Stimulated activated CD8-positive, alpha-beta memory T cell treated with anti-CD3 and anti-CD28 coated beads, Interleukin-15, amount 100 ng/mL, for 4 hours (primary cell): ENCODE results near the gene CBR3.

Experiments used
- DNase-seq, 2 donors: peaks; one replicate each; pipeline ENCODE4 v3.0.0-alpha.2; 2020; ENCODE audit warnings: low read depth in 2 of 2

Gene CBR3

DNA sequence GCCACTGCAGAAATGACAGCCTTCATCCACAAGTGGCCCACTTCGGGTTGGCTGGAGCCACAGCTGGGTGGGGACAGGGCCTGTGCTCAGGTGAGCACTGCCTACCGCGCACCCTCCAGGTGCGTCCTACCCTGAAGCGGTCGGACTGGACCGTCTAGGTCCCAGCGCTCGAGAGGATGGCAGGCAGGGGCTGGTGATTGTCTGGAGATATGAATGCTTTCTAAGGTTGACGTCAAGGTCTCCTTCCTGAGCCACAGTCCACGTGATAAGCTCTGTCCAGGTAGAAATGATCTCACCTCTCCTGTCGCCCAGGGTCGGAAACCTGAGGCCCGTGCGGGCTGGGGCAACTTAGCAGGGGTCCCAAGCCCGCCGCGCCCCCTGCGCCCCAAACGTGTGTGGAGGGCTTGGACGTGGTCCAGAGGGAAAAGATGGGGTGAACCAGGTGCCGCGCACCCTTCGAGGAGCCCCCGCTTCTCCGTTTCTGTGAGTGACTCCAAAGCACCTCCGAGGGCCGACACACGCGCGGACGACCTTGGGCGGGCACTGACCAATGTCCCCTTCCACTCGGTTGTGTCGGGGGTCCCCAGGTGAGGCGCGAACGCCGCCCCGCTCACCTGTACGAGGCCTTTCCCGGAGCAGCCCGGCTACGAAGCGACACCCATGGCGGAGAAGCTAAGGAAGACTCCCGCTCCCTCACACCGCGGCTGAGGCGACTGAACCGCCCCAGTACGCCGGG, 20.9 kb downstream of the CBR3 start:
- no peak for DNase-seq

DNA sequence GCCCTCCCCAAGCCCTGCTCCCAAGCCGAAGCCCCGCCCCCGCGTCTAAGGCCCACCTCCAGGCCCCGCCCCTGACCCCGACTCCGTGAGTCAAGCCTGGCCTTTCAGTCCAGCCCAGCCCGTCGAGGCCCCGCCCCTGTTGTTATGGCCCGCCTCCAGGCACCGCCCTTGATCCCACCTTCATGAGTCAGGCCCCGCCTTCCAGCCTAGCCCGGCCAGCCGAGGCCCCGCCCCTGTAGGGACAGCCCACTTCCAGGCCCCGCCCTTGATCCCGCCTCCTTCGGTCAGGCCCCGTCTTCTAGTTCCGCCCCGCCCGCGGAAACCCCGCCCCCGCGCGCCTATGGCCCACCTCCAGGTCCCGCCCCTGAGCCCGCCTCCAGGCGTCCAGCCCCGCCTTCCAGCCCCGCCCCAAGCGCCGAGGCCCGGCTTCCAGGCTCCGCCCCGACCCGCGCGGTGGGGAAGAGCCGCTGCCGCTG, 21.5 kb downstream of the CBR3 start:
- peak; percentile 99 to 100 for DNase-seq

DNA sequence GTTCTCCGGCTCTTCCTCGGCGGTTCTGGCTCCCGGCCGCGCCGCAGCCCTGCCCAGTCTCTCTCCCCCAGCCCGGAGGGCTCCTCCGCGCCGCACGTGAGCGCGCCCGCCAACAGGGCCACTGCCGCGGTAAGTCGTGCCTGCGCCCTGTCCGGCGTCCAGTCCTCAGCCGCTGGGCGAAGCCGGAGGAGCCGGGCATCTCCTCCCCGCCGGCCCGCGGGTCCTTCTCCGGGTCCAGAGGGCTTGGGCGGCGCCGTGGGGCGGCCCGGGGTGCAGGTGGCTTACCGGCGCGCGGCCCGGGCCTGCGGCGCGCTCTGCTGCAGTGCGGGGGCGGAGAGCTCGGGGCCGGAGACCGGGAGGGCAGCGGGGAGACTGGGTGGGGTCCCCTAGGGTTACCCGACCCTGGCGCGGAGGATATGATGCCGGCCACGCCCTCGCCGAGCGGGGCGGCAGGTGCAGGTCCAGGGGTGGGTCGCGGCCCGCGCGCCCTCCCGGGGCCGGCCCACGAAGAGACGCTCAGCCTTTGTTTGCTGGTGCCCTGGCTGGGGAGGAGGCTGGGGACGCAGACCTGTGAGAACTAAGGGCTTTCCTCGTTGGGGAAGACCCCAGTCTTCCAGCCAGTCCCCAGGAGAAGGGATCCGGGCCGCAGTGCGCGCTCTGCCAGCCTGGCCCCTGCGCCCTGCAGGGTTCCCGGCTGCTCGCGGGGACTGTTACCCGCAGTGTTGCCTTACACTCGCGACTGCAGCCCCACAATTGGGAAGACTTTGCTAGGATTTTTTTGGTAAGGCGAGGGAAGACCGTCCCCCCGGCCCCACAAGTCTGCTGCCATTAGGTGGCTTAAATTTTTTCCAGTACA, 22.2 kb downstream of the CBR3 start, which contains the start of gene DOP1B:
Gene DOP1B (plus strand): TSS at position 10 of the 856 bp plus-strand sequence. CDS start 7,910 bp downstream, outside the sequence.
- DNase-seq, result peak in 1 of 2 donors; percentile 23

DNA sequence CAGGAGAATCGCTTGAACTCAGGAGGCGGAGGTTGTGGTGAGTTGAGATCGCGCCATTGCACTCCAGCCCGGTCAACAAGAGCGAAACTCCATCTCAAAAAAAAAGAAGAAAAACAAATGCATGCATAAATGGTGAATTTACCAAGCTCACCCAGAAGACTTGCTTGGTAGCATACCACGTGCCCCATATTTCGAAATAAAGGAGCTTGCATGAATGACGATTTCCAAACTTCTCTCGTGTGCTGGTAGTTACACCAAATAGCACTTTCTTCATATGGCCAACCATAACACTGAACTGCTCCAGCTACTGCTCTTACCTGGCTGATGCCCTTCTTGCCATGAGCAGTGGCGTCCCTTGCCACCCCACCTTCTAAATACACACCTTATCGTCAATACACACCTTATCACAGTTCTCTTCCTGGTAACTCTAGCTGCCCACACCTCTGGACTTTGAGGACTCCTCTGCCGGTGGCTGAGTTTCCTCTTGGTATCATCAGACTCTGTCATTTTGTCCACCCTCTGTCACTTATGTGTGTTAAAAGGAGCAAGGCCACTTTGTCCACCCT, 24.6 kb downstream of the CBR3 start:
- no peak for DNase-seq

GRCh38 chr21:36160850-36161178, 25.9 kb downstream of the CBR3 start:
- DNase-seq, result no peak

- DNase-seq, result no peak
These were observed 27.8 kb downstream of the CBR3 start for GRCh38 chr21:36162631-36163030.

- no peak for DNase-seq
These were observed 29.2 kb downstream of the CBR3 start for GRCh38 chr21:36163750-36164741.

DNA sequence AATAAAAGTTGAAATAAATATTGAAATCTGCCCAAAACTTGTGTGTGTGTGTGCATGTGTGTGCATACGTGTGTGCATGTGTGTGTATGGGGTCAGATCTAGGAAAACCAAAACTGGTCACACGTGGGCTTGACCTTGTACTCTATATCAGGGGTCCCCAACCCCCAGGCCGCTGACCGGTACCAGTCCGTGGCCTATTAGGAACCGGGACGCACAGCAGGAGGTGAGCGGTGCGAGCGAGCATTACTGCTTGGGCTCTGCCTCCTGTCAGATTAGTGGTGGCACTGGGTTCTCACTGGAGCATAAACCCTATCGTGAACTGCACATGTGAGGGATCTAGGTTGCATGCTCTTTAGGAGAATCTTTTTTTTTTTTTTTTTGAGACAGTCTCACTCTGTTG, 30.5 kb downstream of the CBR3 start:
- DNase-seq, result no peak

GRCh38 chr21:36166705-36167104, 31.8 kb downstream of the CBR3 start:
- DNase-seq, result no peak

GRCh38 chr21:36167541-36167940, 32.7 kb downstream of the CBR3 start:
- no peak for DNase-seq

DNA sequence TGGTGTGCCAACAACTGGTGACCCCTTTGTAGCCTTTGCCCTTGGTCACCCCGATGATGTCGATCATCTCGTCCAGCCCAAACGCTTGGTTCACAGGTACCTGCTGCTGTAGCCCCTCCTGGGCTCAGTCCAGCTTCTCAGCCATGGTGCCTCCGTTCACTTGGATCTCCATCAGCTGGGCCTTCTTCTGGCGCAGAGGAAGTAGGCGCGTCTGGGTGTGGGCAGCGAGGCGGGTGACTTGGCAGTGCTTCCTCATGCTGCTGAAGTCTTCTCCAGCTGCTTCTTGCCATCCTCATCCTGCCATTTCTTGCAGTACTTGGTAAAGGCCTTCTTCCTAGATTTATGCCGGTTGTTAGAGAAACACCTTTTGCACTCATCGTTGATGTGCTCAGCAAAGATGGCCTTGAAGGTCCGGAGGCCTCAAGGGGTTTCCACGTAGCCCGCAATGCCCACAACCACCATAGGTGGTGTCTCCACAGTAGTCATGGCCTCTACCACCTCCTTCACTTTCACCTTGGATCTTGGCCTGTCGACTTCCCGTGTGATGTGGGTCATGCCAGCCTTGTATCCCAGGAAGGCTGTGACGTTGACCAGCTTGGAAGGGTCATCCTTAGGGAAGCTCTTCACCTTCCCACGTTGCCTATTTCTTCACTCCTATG, 34.7 kb downstream of the CBR3 start:
- DNase-seq, result no peak

DNA sequence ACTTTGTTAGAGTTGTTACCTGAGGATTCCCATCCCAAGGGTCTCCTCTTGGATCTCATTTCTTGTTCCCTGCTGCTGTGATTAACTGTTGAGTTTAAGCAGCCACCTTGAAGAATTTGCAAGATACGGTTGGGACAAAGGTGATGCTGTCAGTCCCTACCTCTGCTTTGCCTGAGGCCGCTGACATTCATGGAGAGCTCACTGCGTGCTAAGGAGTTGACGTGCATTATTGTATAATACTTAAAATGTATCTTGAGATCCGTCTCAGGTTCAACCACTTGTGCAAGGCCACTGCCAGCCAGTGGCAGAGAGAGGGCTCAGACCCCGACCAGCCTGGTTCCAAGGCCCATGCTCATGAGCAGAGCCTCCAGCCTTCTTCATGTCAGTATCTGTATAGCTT, 35.9 kb downstream of the CBR3 start:
- no peak for DNase-seq

- DNase-seq, result no peak
These were observed 36.5 kb downstream of the CBR3 start for GRCh38 chr21:36171336-36171735.

GRCh38 chr21:36171741-36172331, 37.0 kb downstream of the CBR3 start:
- no peak for DNase-seq

DNA sequence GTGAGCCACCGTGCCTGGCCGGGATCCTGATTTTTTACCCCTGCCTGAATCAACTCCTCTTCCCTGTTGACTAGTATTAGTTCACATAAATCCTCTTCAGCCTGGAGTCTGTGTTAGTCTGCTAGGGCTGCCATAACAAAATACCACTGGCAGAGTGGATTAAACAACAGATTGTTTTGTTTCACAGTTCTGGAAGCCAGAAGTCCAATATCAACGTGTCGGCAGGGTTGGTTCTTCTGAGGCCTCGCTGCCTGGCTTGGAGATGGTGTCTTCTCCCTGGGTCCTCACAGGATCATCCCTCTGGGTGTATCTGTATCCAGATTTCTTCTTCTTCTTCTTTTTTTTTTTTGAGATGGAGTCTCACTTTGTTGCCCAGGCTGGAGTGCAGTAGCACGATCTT, 39.9 kb downstream of the CBR3 start:
- DNase-seq, result no peak

GRCh38 chr21:36175771-36176565, 41.1 kb downstream of the CBR3 start:
- no peak for DNase-seq

DNA sequence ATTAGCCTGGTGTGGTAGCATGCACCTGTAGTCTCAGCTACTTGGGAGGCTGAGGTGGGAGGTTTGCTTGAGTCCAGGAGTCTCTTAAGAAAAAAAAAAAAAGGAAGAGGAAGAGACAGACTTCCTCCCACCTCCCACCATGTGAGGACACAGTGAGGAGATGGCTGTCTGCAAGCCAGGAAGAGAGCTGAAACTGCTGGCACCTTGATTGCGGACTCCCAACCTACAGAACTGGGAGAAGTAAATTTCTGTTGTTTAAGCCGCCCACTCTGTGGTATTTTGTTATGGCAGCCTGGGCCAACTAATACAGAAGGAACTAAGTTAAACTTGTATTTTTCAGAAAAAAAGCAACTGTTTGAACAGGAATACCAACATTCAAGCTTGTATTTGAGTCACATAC, 43.5 kb downstream of the CBR3 start:
- no peak for DNase-seq

DNA sequence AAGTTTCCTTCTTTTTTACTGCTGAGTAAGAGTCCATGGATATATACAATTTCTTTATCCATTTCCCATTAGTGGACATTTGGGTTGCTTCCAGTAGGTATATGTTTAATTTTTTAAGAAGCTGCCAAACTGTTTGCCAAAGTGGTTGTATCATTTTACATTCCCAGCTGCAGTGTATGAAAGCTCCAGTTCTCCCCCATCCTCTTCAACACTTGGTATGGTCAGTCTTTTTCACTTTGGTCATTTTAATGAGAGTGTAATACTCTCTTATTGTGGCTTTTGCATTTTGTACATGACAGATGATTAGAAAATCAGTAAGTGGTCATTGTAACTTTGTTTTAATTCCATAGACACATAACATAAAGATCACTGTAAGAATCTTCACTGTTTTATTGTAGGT, 44.3 kb downstream of the CBR3 start:
- DNase-seq, result no peak

GRCh38 chr21:36180963-36181362, 46.1 kb downstream of the CBR3 start:
- DNase-seq, result no peak
